Tibial nerve (tissue), 4 donors: Measurements from ENCODE around the gene CMIP. TPM values are rescaled to one million over a fixed set of nuclear protein-coding genes. Genes with fewer than 3 reads are reported as not detected.
A peak's percentile ranks its signal among the peaks of the same experiment; 100 is the strongest.

ENCODE experiments used
- DNase-seq, 2 donors: peaks; one replicate each; pipeline ENCODE4 v3.0.0-alpha.2; 2019; ENCODE audit warnings: low spot score in 2 of 2
- H3K27ac ChIP-seq, 4 donors: fragments of 200-600 bp; sonication (generic) in 3 of 4; one replicate each; pipeline ENCODE4 v1.5.1; 2017 to 2019; ENCODE audit warnings: mild to moderate bottlenecking in 1 of 4
- H3K27me3 ChIP-seq, 2 donors: fragments of 200-600 bp; sonication (generic) in 1 of 2; one replicate each; pipeline versions ENCODE4 v1.5.1 to v1.6.0; 2017 to 2019
- H3K36me3 ChIP-seq, 3 donors: fragments of 200-600 bp; sonication (generic); one replicate each; pipeline ENCODE4 v1.5.1; 2018 to 2019
- H3K4me1 ChIP-seq, 4 donors: fragments of 200-600 bp; sonication (generic) in 3 of 4; one replicate each; pipeline ENCODE4 v1.5.1; 2017 to 2019
- H3K4me3 ChIP-seq, 4 donors: fragments of 200-600 bp; sonication (generic) in 3 of 4; one replicate each; pipeline ENCODE4 v1.5.1; 2017 to 2019; ENCODE audit warnings: mild to moderate bottlenecking in 1 of 4, moderate library complexity in 1 of 4
- H3K9me3 ChIP-seq, 4 donors: fragments of 200-600 bp; sonication (generic) in 3 of 4; one replicate each; pipeline ENCODE4 v1.5.1; 2017 to 2019
- CTCF ChIP-seq, 5 experiments: fragments of 200-600 bp in 3 of 5; fragments of 450-650 bp in 2 of 5; sonication (generic) in 3 of 5; IDR thresholded peaks; one replicate each; pipeline ENCODE4 v1.5.1; 2016 to 2019; ENCODE audit warnings: antibody characterized with exemption in 5 of 5, mild to moderate bottlenecking in 3 of 5, moderate library complexity in 2 of 5
- EP300 ChIP-seq, 2 donors: sonication (generic); formaldehyde crosslinking; IDR thresholded peaks; one replicate each; pipeline ENCODE4 v1.6.1; 2017; ENCODE audit warnings: antibody characterized with exemption in 2 of 2, mild to moderate bottlenecking in 1 of 2
- POLR2A ChIP-seq, 2 donors: fragments of 450-650 bp; IDR thresholded peaks; one replicate each; pipeline ENCODE4 v1.6.1; 2017; ENCODE audit warnings: antibody characterized with exemption in 2 of 2, mild to moderate bottlenecking in 2 of 2, moderate library complexity in 2 of 2
- WGBS, 2 donors: methylation state at CpG; one replicate each; pipeline ENCODE4 v1.1.5; 2018; 5-methylcytosine and 5-hydroxymethylcytosine counted together
- total RNA-seq, 4 donors: library from RNA; depleted of rRNA; stranded (reverse); fragments of >200 nt; gene quantifications; one replicate each; pipeline ENCODE4 v1.1.0, GENCODE V29; 2016

CMIP gene
- total RNA-seq, 4 donors from 2014 or later, result 28.2 to 48.8 (median 31.8) TPM

GRCh38 chr16:81468269-81468902 is 23.8 kb downstream of the CMIP start:
- Histone ChIP-seq H3K36me3 (no peaks in the 10 kb centered on the region), H3K4me1 (peaks cover 0 to 70% (median 49%) of the 10 kb centered on the region in 4 donors), H3K4me3 (no peak overlapping the region), H3K27ac (peak overlapping the region in 1 of 4 donors; percentile 31), H3K9me3 (no peaks in the 10 kb centered on the region), H3K27me3 (no peaks in the 10 kb centered on the region)
- TF ChIP-seq CTCF (IDR thresholded peaks at IDR 0.05), result no peak
- TF ChIP-seq EP300 (IDR thresholded peaks at IDR 0.05), result no peak
- no peak for TF ChIP-seq POLR2A (IDR thresholded peaks at IDR 0.05)
- 92 to 94% methylated on average over 19 of the region's 19 CpGs for WGBS, 2 donors
- no peak for DNase-seq

GRCh38 chr16:81469183-81469677 is 24.6 kb downstream of the CMIP start:
- Histone ChIP-seq H3K27me3 (no peaks in the 10 kb centered on the region), H3K36me3 (no peaks in the 10 kb centered on the region), H3K9me3 (no peaks in the 10 kb centered on the region), H3K4me1 (peaks cover 0 to 76% (median 58%) of the 10 kb centered on the region in 4 donors), H3K4me3 (no peak overlapping the region), H3K27ac (peak overlapping the region in 3 of 4 donors; percentile 31 to 47 (median 37))
- TF ChIP-seq POLR2A (IDR thresholded peaks at IDR 0.05), result no peak
- TF ChIP-seq CTCF (IDR thresholded peaks at IDR 0.05), result no peak
- no peak for TF ChIP-seq EP300 (IDR thresholded peaks at IDR 0.05)
- WGBS, 2 donors, result 87 to 96% methylated on average over 4 of the region's 4 CpGs
- no peak for DNase-seq

GRCh38 chr16:81469710-81470535 is 25.3 kb downstream of the CMIP start:
- Histone ChIP-seq H3K4me1 (peaks cover 0 to 80% (median 62%) of the 10 kb centered on the region in 4 donors), H3K27me3 (no peaks in the 10 kb centered on the region), H3K27ac (peak overlapping the region in 3 of 4 donors; percentile 37 to 57 (median 47)), H3K9me3 (no peaks in the 10 kb centered on the region), H3K4me3 (no peak overlapping the region), H3K36me3 (no peaks in the 10 kb centered on the region)
- 68% methylated on average over 13 of the region's 13 CpGs for WGBS, 2 donors
- no peak for DNase-seq
- TF ChIP-seq CTCF (IDR thresholded peaks at IDR 0.05) (no peak), EP300 (IDR thresholded peaks at IDR 0.05) (peak in 1 of 2 donors; percentile 66)

DNA sequence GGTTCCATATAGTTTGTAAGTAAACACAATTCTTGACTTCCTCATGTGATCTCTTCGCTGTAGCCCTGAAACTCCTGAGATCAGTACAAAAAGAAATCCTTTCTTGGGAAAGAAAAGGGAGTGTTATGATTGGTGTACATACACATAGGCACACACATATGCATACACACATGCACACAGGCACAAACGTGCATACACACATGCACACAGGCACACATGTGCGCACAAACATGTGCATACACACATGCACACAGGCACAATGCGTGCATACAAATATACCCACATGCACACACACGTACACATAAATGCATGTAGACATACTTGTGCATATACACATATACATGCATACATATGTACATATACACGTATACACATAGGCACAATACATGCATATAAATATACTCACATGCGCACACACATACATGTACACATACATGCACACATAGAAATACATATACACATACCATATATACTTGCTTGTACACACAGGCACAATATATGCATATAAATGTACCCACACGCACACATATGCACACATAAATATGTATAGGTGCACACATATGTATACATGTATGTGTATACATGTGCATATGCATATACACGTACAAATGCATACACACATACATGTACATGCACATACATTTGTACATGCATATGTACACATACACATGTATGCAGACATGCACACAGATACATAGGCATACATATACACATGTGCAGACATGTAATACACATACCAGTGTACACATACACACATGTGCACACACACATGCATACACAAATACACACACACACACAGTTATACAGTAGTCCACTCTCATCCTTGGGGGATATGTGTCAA is 26.4 kb downstream of the CMIP start:
- DNase-seq, result no peak
- Histone ChIP-seq H3K27ac (peak overlapping the region in 1 of 4 donors; percentile 57), H3K9me3 (no peaks in the 10 kb centered on the region), H3K27me3 (no peaks in the 10 kb centered on the region), H3K4me3 (no peak overlapping the region), H3K4me1 (peaks cover 0 to 72% (median 58%) of the 10 kb centered on the region in 4 donors), H3K36me3 (no peaks in the 10 kb centered on the region)
- TF ChIP-seq POLR2A (IDR thresholded peaks at IDR 0.05) (no peak), EP300 (IDR thresholded peaks at IDR 0.05) (no peak), CTCF (IDR thresholded peaks at IDR 0.05) (no peak)
- 93 to 95% methylated on average over 9 of the region's 9 CpGs for WGBS, 2 donors
